GM18873 (cell line): ENCODE measurements around the gene PUSL1.

ENCODE experiments used
- ATAC-seq: cut with Tn5 transposase; IDR thresholded peaks from one replicate; pipeline ENCODE4 v1.9.1; 2021; ENCODE audit warnings: mild to moderate bottlenecking, moderate library complexity, moderate number of reproducible peaks; ENCODE audit not compliant: unreplicated experiment, low FRiP score

The PUSL1 gene

GRCh38 chr1:1307923-1308755, at the start of gene PUSL1, which contains the start of gene ACAP3:
Gene PUSL1, plus strand, starts transcription at chr1:1308597. Its CDS starts 47 bp downstream, at chr1:1308644.
Gene ACAP3, minus strand, starts transcription at chr1:1307930. Its CDS starts 115 bp downstream, at chr1:1307815.
- ATAC-seq = peak; percentile 47

- ATAC-seq = no peak
Measured at GRCh38 chr1:1259119-1259488, 49.3 kb upstream of the PUSL1 start.

GRCh38 chr1:1259540-1259939, 48.9 kb upstream of the PUSL1 start:
- no peak for ATAC-seq

- no peak for ATAC-seq
Measured at GRCh38 chr1:1259951-1260600, 48.3 kb upstream of the PUSL1 start.

- no peak for ATAC-seq
Measured at GRCh38 chr1:1260843-1261560, 47.4 kb upstream of the PUSL1 start.

GRCh38 chr1:1262071-1262470, 46.3 kb upstream of the PUSL1 start:
- ATAC-seq = no peak

GRCh38 chr1:1262758-1263157, 45.6 kb upstream of the PUSL1 start:
- no peak for ATAC-seq

GRCh38 chr1:1264026-1264425, 44.4 kb upstream of the PUSL1 start:
- ATAC-seq = no peak

- ATAC-seq = no peak
Measured at GRCh38 chr1:1264868-1265272, 43.5 kb upstream of the PUSL1 start.

GRCh38 chr1:1267488-1268283, 40.7 kb upstream of the PUSL1 start:
- ATAC-seq = no peak

- ATAC-seq = no peak
Measured at GRCh38 chr1:1268284-1268682, 40.1 kb upstream of the PUSL1 start.

GRCh38 chr1:1270813-1271212, 37.6 kb upstream of the PUSL1 start:
- ATAC-seq = no peak

- ATAC-seq = peak; percentile 11
Measured at GRCh38 chr1:1272341-1273208, 35.8 kb upstream of the PUSL1 start.

- no peak for ATAC-seq
Measured at GRCh38 chr1:1273209-1273511, 35.2 kb upstream of the PUSL1 start.

GRCh38 chr1:1273512-1274298, 34.7 kb upstream of the PUSL1 start, which contains the start of gene UBE2J2:
Gene UBE2J2, minus strand, starts transcription at chr1:1273854. Its CDS starts 5,862 bp downstream, at chr1:1267992.
- peak; percentile 57 for ATAC-seq

GRCh38 chr1:1274299-1274930, 34.0 kb upstream of the PUSL1 start:
- ATAC-seq = no peak

GRCh38 chr1:1274931-1275431, 33.4 kb upstream of the PUSL1 start:
- no peak for ATAC-seq

GRCh38 chr1:1275836-1276235, 32.6 kb upstream of the PUSL1 start:
- no peak for ATAC-seq
